Measurements from ENCODE around the gene POLR1G. TPM values are rescaled to one million over a fixed set of nuclear protein-coding genes. Genes with fewer than 3 reads are reported as not detected.
A peak's percentile ranks its signal among the peaks of the same experiment; 100 is the strongest.

POLR1G gene
- total RNA-seq, result 6.3 TPM

DNA sequence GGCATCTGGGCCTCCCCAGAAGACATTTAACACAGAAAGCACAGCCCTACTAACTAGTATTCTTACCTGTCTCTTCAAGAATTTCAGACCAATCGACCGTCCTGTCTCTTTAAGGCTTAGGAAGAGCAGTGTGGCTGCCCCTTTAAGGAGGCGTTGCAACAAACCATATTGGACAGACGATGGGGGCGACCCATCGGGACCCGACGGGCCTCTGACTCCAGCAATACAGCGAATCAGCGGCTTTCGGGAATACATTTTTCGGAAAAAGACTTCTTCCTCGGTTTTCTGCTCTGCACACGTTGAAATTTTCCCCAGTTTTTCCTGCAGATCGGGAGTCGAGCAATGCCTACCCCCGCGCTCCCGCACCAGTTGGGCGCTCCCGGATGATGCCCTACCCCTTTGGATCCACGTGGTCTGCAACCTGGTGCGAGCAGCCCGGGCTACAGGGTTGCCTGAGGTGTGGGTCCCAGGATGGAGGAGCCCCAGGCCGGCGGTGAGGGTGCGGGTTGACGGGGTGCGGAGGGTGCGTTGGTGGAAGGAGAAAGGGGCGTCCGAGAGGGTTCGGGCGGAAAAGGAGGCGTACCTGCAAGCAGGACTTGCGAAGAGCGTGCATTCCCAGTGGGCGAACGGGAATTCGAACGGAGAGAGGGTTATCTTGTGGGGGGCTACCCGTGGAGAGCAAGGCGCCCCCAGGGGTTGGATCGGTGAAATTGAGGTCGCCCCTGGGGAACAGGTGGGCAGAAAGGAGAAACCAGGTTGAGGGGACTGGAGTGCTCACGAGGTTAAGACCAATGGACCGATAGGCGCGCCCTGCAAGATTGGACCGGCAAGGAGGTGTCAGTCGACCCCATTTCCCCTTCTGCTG is at the start of gene POLR1G:
TSS of gene POLR1G (plus strand) at position 419 of the 865 bp plus-strand sequence. CDS start at position 472, 53 bp downstream.
- DNase-seq, result peak; percentile 92

- no peak for DNase-seq
Observed at GRCh38 chr19:45356760-45357444, 49.5 kb upstream of the POLR1G start.

DNA sequence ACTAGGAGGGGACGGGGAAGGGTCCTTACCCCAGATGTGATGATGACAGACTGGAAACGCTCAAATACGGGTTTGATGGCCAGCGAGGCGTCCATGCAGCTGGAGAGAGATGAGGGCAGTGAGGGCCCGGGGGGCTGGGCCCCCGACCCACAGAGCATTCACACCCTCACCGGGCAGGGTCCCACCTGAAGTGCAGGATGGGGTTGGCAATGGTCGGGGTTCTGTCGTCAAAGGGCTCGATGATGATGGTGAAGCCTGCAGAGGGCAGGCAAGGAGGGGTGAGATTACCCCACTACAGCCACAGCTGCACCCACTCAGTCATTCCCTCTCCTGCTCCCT is 49.0 kb upstream of the POLR1G start:
- DNase-seq, result no peak

- no peak for DNase-seq
Observed at GRCh38 chr19:45358213-45358792, 48.1 kb upstream of the POLR1G start.

GRCh38 chr19:45361608-45362007 is 44.8 kb upstream of the POLR1G start:
- DNase-seq, result no peak

DNA sequence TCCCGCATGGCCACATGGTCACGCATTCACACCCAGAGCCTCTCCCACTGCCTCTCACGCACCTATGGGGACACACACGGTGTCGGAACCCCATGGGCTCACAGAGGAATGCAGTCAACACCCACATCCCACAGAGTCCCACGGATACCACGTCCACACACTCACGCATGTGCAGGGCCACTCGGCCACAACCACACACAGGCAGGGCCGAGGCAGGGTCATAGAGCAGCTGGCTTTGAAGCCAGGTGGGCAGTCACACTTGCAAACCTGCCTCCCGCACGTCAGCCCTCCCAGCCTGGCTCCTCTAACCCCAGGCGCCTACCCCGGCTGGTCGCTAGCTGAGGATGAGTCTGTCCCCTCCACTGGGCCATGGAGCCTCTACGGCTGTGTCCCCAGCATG is 44.2 kb upstream of the POLR1G start:
- DNase-seq, result no peak

DNA sequence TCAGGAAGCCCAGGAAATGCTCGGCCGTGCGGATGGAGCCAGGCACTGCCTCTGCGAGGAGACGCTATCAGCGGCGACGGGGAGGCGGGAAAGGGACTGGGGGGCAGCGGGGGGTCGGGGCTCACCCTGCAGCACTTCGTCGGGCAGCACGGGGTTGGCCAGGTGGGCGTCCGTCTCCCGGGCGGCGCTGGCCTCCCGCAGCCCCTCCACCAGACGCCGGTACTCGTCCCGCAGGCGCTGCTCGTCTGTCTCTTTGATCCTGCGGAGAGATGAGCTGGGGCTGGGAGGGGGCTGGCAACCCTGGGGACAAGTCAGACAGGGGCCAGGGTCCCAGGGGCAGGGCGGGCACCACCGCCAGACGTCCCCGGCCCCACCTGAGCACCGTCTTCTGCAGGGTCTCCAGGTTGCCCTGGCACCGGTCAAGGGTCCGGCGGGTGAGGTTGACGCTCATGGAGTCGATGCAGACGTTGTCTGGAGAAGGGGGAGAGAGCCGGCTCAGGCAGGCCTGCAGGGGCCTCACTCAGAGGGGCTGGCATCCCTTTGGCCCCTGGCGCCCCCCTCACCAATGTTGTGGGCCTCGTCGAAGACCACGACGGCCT is 42.5 kb upstream of the POLR1G start:
- DNase-seq, result no peak

GRCh38 chr19:45364696-45365095 is 41.7 kb upstream of the POLR1G start:
- no peak for DNase-seq

DNA sequence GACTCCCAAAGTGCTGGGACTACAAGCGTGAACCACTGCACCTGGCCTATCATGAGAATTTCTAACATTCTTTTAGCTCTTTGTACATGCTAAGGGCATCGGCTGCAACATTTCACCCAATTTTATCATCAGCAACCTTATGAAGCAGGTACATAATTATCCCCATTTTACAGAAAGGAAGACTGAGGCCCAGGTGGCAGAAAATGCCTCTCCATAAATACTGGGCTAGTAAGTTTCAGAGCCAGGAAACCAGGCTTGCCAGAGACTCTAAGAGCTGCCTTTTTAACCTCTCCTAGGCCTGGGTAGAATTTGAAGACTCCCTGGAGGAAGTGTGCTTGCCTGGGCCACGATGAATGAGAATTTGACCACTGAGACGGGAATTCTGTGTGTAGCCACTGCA is 38.3 kb upstream of the POLR1G start:
- DNase-seq, result no peak

GRCh38 chr19:45368737-45369340 is 37.6 kb upstream of the POLR1G start:
- no peak for DNase-seq

- peak; percentile 100 for DNase-seq
Observed at GRCh38 chr19:45370410-45371204, 35.8 kb upstream of the POLR1G start, which contains the start of gene ERCC2. Gene ERCC2, minus strand, starts transcription at chr19:45370573. Its CDS starts 33 bp downstream, at chr19:45370540.

DNA sequence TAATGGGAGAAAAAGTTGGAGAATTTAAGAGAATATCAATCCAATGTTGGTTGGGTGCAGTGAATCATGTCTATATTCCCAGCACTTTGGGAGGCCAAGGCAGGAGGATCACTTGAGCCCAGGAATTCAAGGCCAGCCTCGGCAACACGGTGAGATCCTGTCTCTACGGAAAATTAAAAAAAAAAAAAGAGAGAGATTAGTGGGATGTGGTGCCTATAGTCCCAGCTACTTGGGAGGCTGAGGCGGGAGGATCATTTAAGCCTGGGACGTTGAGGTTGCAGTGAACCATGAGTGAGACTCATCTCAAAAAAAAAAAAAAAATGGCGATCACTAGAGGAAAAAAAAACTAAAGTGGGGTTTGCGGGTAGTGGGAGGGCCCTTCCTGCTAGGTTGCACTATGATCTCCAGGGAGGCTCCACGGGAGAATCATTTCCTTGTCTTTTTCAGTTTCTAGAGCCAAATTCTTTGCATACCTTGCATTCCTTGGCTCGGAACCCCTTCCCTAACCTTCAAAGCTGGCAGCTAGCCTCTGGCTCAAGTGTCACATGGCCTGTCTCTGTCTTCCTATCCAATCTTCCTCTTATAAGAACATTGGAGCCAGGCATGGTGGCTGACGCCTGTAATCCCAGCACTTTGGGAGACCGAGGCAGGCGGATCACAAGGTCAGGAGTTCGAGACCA is 30.3 kb upstream of the POLR1G start:
- DNase-seq, result peak; percentile 58

- DNase-seq, result no peak
Observed at GRCh38 chr19:45380107-45380506, 26.3 kb upstream of the POLR1G start.

DNA sequence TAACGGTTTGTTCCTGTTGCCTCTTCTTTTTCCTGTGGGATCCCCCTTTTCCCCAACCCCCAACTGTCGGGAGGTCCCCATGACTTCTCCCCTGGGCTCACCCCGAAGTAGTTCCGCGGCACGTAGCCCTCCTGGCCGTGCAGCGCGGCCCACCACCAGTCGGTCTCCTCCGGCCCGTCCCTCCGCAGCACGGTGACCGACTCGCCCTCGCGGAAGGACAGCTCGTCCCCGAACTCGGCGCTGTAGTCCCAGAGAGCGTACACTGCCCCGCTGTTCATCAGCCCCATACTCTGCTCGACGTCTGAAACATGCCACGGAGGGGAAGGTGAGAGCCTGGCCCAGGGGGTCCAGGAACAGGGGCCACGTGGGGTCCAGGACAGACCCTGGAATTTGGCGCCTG is 24.0 kb upstream of the POLR1G start:
- no peak for DNase-seq

DNA sequence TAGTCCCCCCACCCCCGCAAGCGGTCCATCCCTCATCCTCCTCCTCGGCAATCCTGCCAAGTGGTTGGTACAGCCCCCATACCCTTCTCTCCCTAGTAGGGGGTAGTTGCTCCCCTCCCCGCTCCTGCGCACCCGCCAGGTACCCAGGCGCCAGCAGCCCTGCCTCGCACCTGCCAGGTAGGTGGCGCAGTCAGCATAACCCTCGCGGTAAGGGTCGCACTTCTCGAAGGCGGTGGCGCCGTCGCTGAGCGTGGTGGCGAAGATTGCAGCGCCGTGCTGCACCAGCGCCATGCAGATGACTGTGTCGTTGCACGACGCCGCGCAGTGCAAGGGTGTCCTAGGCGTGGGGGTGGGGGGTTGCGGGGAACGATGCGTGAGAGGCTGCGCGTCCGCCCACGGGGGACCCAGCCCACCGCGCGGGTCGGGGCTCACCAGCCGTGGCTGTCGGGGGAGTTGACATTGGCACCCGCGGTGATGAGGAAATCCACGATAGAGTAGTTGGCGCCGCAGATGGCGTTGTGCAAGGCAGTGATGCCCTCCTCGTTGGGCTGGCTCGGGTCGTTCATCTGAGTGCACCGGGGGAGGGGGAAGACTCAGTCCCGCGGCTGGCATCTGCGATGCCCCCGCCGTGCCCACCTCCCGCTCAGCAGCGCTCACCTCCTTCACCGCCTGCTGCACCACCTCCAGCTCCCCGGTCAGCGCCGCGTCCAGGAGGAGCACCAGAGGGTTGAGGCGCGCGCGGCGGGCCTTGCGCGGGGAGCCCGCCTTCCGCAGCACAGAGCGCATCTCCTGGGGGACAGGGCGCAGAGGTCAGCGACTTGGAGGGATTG is 20.8 kb upstream of the POLR1G start:
- DNase-seq, result no peak

DNA sequence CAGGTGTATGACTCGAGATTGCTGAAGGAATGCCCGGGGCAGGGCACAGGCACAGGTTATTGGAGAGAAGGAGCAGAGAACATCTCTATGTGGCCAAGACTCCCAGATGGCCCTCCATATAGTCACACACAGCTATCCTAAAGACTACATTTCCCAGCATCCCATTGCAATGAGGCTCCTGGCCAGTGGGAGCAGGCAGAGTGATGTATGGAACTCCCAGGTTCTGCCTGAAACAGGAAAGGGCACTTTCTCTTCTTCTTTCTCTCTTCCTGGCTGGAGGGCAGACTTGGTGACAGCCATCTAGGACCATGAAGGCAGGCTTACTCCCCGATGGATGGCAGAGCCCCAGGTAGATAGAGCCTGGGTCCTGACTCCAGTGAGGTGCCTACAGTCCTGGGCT is 15.1 kb upstream of the POLR1G start:
- DNase-seq, result no peak

DNA sequence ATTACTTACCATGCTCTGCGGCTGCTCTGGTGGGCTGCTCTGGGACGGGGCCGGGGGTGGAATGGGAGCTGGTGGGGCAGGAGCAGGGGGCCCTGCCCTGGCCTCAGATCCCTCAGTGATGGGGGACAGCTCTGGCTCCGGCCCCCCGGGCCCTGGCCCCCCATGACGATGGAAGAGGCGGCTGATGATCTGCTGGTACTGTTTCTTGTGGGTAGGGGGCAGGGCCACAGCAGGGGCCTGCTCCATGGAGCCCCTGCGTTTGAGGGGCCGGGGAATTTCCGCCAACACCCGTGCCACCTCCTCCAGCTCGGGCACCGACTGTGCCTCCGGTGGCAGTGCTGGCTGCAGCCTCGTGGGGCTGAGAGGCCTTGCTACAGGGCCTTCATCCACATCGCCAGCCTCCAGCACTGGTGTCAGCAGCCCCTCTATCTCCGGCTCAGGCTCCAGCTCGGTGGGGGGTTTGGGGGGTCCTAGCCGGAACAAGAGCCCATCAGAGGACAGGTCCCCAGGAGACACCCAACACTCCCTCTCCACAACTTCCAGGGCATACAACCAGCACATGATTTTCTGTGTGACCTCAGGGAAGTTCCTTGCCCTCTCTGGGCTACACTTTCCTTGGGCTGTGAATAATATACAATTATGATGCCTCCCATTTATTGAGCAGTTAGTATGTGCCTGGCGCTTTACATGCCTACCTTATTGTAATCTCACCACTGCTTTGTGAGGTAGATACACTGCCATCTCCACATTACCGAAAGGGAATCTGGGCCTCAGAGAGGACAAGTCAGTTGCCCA is 14.4 kb upstream of the POLR1G start:
- no peak for DNase-seq

DNA sequence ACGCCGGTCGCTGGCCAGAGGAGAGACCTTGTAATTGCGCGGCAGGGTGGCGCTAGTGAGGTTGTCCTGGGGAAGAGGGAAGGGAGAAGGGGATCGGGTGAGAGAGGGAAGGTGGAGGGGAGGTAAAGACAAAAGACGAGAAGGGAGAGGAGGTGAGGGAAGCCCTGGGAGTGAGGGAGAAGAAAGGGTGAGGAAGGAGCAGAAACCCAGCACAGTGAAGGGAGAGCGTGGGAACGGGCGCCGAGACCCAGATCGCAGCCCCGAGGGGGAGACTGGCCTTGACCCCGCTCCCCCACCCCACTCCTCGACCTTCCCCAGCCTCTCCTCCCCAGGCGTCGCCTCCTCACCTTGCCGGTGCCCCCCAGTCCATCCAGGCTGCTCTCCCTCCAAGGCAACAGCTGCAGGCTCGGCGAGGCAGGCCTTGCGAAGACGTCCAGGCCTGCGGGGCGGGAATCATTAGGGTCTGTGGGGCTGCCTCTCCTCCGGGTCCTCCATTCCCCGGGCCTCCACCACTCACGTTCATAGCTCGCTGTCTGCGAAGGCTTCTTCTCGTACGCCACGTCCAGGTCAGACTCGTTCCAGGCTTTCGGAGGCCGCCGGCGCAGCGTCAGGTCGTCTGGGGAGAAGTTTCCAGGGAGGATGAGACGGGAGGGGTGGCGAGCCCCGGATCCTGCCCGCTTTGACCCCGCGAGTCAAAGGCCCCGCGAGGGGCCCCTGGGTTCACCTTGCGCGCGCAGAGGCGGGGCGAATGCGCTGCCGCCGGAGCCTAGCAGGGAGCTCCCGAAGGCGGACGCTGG is 10.4 kb upstream of the POLR1G start:
- DNase-seq, result no peak

Measured in tongue (tissue), 2 donors.